22Rv1 (cell line): ENCODE measurements around the gene PRPF31.
A peak's percentile ranks its signal among the peaks of the same experiment; 100 is the strongest.
"Not testable (repeated sequence)": the region's sequence is repeated elsewhere in the genome, so short reads cannot be mapped to it uniquely, and the experiment has no call there.

Experiments
- H3K27ac ChIP-seq: fragments of 450-650 bp; 2 replicates; pipeline ENCODE4 v1.5.1; 2017
- CTCF ChIP-seq: fragments of 450-650 bp; IDR thresholded peaks from 2 replicates; pipeline ENCODE4 v1.5.1; 2017; ENCODE audit warnings: mild to moderate bottlenecking
- ZFX ChIP-seq: fragments of 450-650 bp; IDR thresholded peaks from 2 replicates; pipeline ENCODE4 v1.6.1; 2017; ENCODE audit warnings: antibody characterized with exemption, borderline replicate concordance

Gene PRPF31

GRCh38 chr19:54084410-54084809, 31.1 kb upstream of the PRPF31 start:
- H3K27ac ChIP-seq: no peak overlapping the region
- no peak for TF ChIP-seq ZFX
- no peak for TF ChIP-seq CTCF

GRCh38 chr19:54094426-54095000, 21.0 kb upstream of the PRPF31 start:
- H3K27ac ChIP-seq: no peak overlapping the region
- TF ChIP-seq CTCF (no peak), ZFX (no peak)

- H3K27ac ChIP-seq: no peak overlapping the region
- TF ChIP-seq CTCF: no peak
- no peak for TF ChIP-seq ZFX
These were observed 20.3 kb upstream of the PRPF31 start for GRCh38 chr19:54095136-54095858.

- H3K27ac ChIP-seq: not testable (repeated sequence)
- peak; percentile 12; the same call in 1 of the 2 replicates for TF ChIP-seq CTCF
These were observed 19.5 kb upstream of the PRPF31 start for GRCh38 chr19:54095859-54096616.

- TF ChIP-seq CTCF (no peak), ZFX (no peak)
- H3K27ac ChIP-seq: no peak overlapping the region
These were observed 18.9 kb upstream of the PRPF31 start for GRCh38 chr19:54096617-54097106.

- no peak for TF ChIP-seq CTCF
- H3K27ac ChIP-seq: no peak overlapping the region
These were observed 16.2 kb upstream of the PRPF31 start for GRCh38 chr19:54099190-54099902.

GRCh38 chr19:54099903-54100255, 15.7 kb upstream of the PRPF31 start:
- not testable (repeated sequence) for H3K27ac ChIP-seq
